MCF 10A (cell line): ENCODE results near the gene KREMEN2. TPM values are rescaled to one million over a fixed set of nuclear protein-coding genes. Genes with fewer than 3 reads are reported as not detected.

Source experiments
- BruUV-seq: library from RNA; stranded (reverse); fragments of 400-500 nt; replicated peaks from 2 replicates; lab custom pipeline; 2021; lab: Mats Ljungman, UMichigan
- CTCF ChIA-PET: fragments of 300-600 bp; sonication (Branson Sonifier 250); formaldehyde crosslinking; extraction: SDS; loops from one replicate; lab custom pipeline; 2021; ENCODE audit warnings: antibody characterized with exemption, inconsistent platforms; lab: Yijun Ruan, JAX
- POLR2A ChIA-PET: fragments of 300-600, 350-650 bp; sonication (Branson Sonifier 250); formaldehyde crosslinking; extraction: SDS; loops from one replicate; lab custom pipeline; 2020; ENCODE audit warnings: antibody characterized with exemption, inconsistent platforms; lab: Yijun Ruan, JAX
- DNase-seq: peaks from one replicate; pipeline ENCODE4 v3.0.0-alpha.2; 2018; ENCODE audit not compliant: unreplicated experiment
- H3K27ac Mint-ChIP-seq: one replicate; pipeline ENCODE4 v1.8.0; 2022; ENCODE audit warnings: mild to moderate bottlenecking, low read depth, mixed read lengths; ENCODE audit not compliant: unreplicated experiment
- H3K27me3 Mint-ChIP-seq: one replicate; pipeline ENCODE4 v1.8.0; 2022; ENCODE audit warnings: mixed read lengths; ENCODE audit not compliant: insufficient read depth, unreplicated experiment
- H3K36me3 Mint-ChIP-seq: one replicate; pipeline ENCODE4 v1.8.0; 2022; ENCODE audit warnings: mild to moderate bottlenecking, moderate library complexity, mixed read lengths; ENCODE audit not compliant: insufficient read depth, unreplicated experiment
- H3K4me1 Mint-ChIP-seq: one replicate; pipeline ENCODE4 v1.8.0; 2022; ENCODE audit warnings: mixed read lengths; ENCODE audit not compliant: insufficient read depth, unreplicated experiment
- H3K4me3 Mint-ChIP-seq: one replicate; pipeline ENCODE4 v1.8.0; 2022; ENCODE audit warnings: mild to moderate bottlenecking, moderate library complexity, mixed read lengths; ENCODE audit not compliant: unreplicated experiment
- H3K9me3 Mint-ChIP-seq: one replicate; pipeline ENCODE4 v1.8.0; 2022; ENCODE audit warnings: mixed read lengths; ENCODE audit not compliant: unreplicated experiment
- intact Hi-C: fragments of 100-400 bp; cut with micrococcal nuclease; formaldehyde crosslinking; loops from 2 replicates; pipeline ENCODE4 v1.14.1; 2022
- total RNA-seq: library from RNA; stranded (reverse); gene quantifications from 2 replicates; pipeline ENCODE4 v1.2.3, GENCODE V29; 2022
- TF ChIP-seq, protein P1 (sequence below): fragments of 200-600 bp; IDR thresholded peaks from one replicate; pipeline ENCODE4 v1.8.0; 2022; ENCODE audit warnings: antibody characterized with exemption, mild to moderate bottlenecking; ENCODE audit not compliant: unreplicated experiment

The KREMEN2 gene
- total RNA-seq, 1 experiment from 2014 or later, result 0.42 TPM

DNA sequence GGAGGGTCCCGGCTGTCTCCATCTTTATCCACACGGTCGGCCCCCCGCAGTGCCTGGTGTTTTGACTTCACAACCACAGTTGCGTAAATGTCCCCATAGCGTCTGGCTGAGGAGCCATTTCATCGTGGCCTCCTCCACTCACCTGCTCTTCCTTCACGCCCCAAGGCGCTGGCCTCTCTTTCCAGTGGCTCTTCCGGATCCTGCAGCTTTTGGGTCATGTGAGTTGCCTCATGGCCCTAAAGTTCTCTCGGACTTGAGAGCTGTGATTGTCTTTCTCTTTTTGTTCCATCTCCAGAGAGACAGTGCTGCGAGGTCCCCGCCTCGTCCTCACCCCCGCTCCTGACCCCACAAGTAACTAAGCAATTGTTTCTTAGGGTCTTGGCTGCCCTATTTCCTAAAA, 29.6 kb upstream of the KREMEN2 start:
- no peak for DNase-seq
- no peaks in the 10 kb centered on the region for H3K4me1 Mint-ChIP-seq
- H3K9me3 Mint-ChIP-seq, result no peaks in the 10 kb centered on the region
- intact Hi-C loops, result no loop called here
- TF ChIP-seq, protein P1, sequence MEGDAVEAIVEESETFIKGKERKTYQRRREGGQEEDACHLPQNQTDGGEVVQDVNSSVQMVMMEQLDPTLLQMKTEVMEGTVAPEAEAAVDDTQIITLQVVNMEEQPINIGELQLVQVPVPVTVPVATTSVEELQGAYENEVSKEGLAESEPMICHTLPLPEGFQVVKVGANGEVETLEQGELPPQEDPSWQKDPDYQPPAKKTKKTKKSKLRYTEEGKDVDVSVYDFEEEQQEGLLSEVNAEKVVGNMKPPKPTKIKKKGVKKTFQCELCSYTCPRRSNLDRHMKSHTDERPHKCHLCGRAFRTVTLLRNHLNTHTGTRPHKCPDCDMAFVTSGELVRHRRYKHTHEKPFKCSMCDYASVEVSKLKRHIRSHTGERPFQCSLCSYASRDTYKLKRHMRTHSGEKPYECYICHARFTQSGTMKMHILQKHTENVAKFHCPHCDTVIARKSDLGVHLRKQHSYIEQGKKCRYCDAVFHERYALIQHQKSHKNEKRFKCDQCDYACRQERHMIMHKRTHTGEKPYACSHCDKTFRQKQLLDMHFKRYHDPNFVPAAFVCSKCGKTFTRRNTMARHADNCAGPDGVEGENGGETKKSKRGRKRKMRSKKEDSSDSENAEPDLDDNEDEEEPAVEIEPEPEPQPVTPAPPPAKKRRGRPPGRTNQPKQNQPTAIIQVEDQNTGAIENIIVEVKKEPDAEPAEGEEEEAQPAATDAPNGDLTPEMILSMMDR, result no peak
- H3K36me3 Mint-ChIP-seq, result peaks cover 56% of the 10 kb centered on the region
- CTCF ChIA-PET, result interaction anchor here (0.7 to 1.9 kb wide), 3 partner anchors 8 to 29 kb away, joined by 3 to 5 read pairs (median 3); no protein-coding TSS in a partner anchor
- no peak overlapping the region for H3K27ac Mint-ChIP-seq
- no peaks in the 10 kb centered on the region for H3K27me3 Mint-ChIP-seq
- POLR2A ChIA-PET, result no interaction called here
- no TSS peak for BruUV-seq
- no peak overlapping the region for H3K4me3 Mint-ChIP-seq

DNA sequence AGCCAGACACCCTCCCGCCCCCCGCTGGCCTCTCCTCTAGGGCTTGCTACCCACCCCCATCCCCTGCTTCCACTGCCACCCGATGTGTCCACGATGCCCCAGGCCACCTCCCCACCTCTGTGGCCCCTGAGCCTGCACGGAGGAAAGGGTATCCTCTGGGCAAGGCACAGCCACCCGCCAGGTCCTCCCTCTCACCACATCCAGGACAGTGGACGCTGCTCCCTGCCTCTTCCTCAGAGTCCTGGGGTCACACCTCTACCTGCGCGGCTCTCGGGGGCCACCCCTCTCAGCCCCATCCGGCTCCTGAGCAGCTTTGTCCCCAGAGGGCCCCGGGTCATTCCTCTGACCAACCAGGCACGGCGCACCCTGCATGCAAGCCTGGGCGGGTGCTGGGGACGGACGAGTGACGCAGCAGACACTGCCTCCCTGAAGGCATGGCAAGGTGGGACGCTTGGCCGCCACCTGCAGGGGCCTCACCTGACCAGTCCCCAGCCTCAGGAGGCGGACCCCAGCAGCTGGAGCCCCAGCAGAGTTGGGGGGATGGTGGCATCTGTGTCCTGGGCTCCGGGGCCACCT, 27.6 kb upstream of the KREMEN2 start:
- no peaks in the 10 kb centered on the region for H3K4me1 Mint-ChIP-seq
- no TSS peak for BruUV-seq
- H3K9me3 Mint-ChIP-seq, result no peaks in the 10 kb centered on the region
- H3K36me3 Mint-ChIP-seq, result peaks cover 68% of the 10 kb centered on the region
- no peak overlapping the region for H3K27ac Mint-ChIP-seq
- H3K27me3 Mint-ChIP-seq, result no peaks in the 10 kb centered on the region
- no peak for DNase-seq
- ChIA-PET POLR2A (interaction anchor here (0.6 to 1.0 kb wide), 3 partner anchors 54 to 444 kb away, joined by 3 read pairs; partner anchors contain the start of gene FLYWCH2), CTCF (interaction anchor here (0.6 to 1.9 kb wide), 5 partner anchors 10 to 95 kb away, joined by 3 to 5 read pairs (median 4); no protein-coding TSS in a partner anchor)
- intact Hi-C loops, result no loop called here
- H3K4me3 Mint-ChIP-seq, result no peak overlapping the region
- TF ChIP-seq, protein P1, result no peak

DNA sequence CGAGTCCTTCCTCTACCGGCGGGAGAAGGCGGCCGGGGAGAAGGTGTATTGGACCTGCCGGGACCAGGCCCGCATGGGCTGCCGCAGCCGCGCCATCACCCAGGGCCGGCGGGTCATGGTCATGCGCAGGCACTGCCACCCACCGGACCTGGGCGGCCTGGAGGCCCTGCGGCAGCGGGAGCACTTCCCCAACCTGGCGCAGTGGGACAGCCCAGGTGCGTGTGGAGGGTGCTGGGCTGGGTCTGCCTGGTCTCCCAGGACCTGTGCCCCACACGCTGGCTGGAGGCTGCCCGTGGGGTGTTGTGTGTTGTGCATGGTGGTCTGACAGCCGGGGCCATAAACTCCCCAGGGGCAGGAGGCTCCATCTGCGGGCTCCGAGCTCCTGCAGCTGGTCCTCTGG, 26.9 kb upstream of the KREMEN2 start:
- Mint-ChIP-seq H3K36me3 (peaks cover 68% of the 10 kb centered on the region), H3K27ac (no peak overlapping the region), H3K4me1 (no peaks in the 10 kb centered on the region), H3K9me3 (no peaks in the 10 kb centered on the region), H3K27me3 (no peaks in the 10 kb centered on the region), H3K4me3 (no peak overlapping the region)
- intact Hi-C loops, result no loop called here
- DNase-seq, result no peak
- ChIA-PET CTCF (interaction anchor here (1.0 to 1.3 kb wide), 3 partner anchors 10 to 95 kb away, joined by 3 to 5 read pairs (median 4); no protein-coding TSS in a partner anchor), POLR2A (interaction anchor here (0.7 to 1.0 kb wide), 2 partner anchors 54 to 444 kb away, joined by 3 read pairs; partner anchors contain the start of gene FLYWCH2)
- no TSS peak for BruUV-seq
- TF ChIP-seq, protein P1, result no peak

DNA sequence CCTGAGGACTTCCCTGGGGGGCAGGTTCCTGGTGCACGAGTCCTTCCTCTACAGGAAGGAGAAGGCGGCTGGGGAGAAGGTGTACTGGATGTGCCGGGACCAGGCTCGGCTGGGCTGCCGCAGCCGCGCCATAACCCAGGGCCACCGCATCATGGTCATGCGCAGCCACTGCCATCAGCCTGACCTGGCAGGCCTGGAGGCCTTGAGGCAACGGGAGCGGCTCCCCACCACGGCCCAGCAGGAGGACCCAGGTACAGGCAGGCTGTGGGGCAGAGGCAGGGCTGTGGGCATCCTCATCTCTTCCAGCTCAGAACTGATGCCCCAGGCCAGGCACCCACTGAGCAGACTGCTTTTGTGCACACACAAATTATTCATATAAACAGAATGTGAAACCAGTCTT, 25.9 kb upstream of the KREMEN2 start:
- POLR2A ChIA-PET, result no interaction called here
- Mint-ChIP-seq H3K27ac (no peak overlapping the region), H3K4me1 (no peaks in the 10 kb centered on the region)

More for the DNA sequence above, 25.9 kb upstream of the KREMEN2 start:
- TF ChIP-seq, protein P1, result no peak
- Mint-ChIP-seq H3K27me3 (no peaks in the 10 kb centered on the region), H3K36me3 (peaks cover 76% of the 10 kb centered on the region), H3K4me3 (no peak overlapping the region), H3K9me3 (no peaks in the 10 kb centered on the region)
- DNase-seq, result no peak
- BruUV-seq, result no TSS peak
- CTCF ChIA-PET, result interaction anchor here (0.5 to 0.6 kb wide), 2 partner anchors 47 to 94 kb away, joined by 3 to 4 read pairs; no protein-coding TSS in a partner anchor
- intact Hi-C loops, result no loop called here
